ENCODE measurements around the gene SLC9A3. TPM values are rescaled to one million over a fixed set of nuclear protein-coding genes. Genes with fewer than 3 reads are reported as not detected.

Gene SLC9A3
- total RNA-seq, 1 donor: 1.8 TPM

DNA sequence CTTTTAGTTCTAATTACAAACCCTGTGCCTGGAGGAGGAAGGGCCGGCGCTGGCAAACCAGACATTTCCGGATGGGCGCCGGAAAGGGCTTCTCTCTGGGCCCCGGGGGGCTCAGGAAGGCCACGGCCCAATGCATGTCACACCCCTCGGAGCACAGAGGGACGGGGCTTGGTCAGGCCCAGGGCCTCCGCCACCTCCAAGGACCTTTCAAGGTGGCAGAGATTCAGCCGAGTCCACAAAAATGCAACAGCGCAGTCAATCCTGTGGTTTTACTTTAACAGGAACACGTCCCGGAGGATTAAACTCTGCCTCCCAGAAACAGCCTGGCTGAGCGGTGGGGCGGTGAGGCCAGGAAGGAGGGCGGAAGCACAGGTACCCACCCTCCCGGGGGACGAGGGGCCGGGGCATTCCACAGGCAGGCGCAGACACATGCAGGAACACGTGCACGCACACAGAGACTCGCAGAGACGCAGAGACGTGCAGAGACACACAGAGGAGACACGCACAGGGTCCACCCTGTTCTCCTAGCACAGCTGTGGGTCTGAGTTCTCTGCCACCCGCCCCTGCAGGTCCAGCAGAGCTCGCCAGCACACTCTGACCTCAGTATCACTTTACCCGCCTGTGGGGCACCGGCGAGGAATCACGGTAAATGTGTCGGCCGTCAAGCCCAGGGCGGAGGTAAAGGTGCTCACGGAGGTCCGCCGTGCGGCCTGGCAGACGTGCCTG is 23.0 kb downstream of the SLC9A3 start:
- TF ChIP-seq CTCF (IDR thresholded peaks at IDR 0.05; ENCODE audit: insufficient read depth, low read length): no peak
- DNase-seq (ENCODE audit: low read depth): no peak
- H3K4me3 ChIP-seq (ENCODE audit: low read depth, low read length): no peak overlapping the region

DNA sequence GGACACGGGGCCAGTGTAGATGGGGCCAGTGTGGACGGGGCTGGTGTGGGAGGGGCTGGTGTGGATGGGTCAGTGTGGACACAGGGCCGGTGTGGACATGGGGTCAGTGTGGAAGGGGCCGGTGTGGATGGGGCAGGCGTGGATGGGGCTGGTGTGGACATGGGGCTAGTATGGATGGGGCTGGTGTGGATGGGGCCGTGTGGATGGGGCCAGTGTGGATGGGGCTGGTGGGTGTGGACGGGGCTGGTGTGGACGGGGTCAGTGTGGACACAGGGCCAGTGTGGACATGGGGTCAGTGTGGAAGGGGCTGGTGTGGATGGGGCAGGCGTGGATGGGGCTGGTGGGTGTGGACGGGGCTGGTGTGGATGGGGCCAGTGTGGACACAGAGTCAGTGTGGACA is 23.8 kb downstream of the SLC9A3 start:
- no peak for TF ChIP-seq CTCF (IDR thresholded peaks at IDR 0.05; ENCODE audit: insufficient read depth, low read length)

DNA sequence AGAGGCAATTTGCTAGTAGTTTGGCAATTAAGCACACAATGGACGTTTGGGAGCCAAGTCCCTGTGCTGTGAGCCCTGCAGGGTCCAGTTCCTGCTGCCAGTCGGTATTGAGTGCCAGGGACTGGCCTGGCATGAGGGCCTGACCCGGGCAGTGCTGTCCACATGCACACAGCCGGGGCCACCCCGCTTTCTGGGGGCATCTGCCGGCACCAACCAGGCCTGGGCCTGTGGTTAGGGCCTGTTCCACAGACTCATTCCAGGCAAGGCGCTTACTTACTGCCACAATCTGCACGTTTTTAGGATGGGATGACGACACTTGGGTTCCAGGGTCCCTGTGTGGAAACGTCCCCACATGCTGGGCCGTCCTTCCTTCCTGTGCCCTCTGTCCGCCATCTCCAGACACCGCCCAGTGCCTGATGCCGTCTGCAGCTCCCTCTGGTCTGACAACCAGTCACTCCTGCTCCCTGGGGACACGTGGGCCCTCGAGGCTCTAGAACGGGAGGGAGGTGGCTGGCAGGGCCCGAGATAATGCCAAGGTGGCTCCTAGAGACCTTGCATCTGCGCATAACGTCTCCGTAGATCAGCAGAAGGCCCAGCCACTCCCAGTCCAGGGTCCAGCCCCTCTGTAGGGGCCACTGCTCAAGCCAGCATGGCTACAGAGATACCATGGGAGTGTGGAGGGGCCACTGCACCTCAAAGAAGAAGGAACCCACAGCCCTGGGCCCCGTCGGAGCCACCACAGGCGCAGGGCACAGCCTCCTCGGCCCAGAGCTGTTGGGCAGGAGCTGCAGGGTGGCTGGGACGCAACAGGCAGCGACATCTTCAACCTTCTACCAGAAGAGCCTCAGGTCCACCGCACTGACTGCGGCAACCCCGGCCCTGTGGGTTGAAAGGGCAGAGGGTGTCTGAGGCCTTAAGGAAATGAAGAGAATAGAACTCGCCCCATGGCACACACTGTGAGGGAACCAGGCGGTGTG is 24.7 kb downstream of the SLC9A3 start:
- no peak overlapping the region for H3K4me3 ChIP-seq (ENCODE audit: low read depth, low read length)
- TF ChIP-seq CTCF (IDR thresholded peaks at IDR 0.05; ENCODE audit: insufficient read depth, low read length): no peak
- no peak for DNase-seq (ENCODE audit: low read depth)

More for the DNA sequence above, 23.8 kb downstream of the SLC9A3 start:
- H3K4me3 ChIP-seq (ENCODE audit: low read depth, low read length): no peak overlapping the region
- no peak for DNase-seq (ENCODE audit: low read depth)

DNA sequence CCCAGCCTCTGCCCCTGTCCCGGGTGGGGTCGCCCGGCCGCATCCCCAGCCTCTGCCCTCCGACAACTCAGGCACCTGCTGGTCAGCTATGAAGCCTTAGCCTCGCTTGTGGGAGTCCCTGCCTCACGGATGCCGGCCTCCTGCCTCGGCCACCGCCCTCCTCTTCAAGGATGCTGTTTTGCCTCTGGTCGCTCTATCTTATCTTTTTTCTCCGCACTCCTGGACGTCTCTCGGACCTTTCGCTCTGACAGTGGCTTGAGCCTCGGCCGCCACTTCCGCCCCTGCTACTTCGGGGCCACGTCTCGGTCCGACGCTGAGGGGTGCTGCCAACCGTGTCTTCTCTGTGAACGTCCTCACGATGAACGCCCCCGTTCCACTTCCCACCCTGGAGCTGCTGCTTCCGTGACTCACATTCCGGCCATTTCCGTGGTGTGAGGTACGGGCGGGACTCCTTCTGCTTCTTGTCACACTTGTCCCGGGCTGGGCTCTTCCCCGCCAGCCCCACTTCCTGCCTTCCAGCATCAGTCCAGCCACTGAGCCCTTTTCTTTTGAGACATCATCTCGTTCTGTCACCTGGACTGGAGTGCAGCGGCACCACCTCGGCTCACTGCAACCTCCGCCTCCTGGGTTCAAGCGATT is 26.3 kb downstream of the SLC9A3 start:
- DNase-seq (ENCODE audit: low read depth): no peak
- no peak for TF ChIP-seq CTCF (IDR thresholded peaks at IDR 0.05; ENCODE audit: insufficient read depth, low read length)
- no peak overlapping the region for H3K4me3 ChIP-seq (ENCODE audit: low read depth, low read length)

DNA sequence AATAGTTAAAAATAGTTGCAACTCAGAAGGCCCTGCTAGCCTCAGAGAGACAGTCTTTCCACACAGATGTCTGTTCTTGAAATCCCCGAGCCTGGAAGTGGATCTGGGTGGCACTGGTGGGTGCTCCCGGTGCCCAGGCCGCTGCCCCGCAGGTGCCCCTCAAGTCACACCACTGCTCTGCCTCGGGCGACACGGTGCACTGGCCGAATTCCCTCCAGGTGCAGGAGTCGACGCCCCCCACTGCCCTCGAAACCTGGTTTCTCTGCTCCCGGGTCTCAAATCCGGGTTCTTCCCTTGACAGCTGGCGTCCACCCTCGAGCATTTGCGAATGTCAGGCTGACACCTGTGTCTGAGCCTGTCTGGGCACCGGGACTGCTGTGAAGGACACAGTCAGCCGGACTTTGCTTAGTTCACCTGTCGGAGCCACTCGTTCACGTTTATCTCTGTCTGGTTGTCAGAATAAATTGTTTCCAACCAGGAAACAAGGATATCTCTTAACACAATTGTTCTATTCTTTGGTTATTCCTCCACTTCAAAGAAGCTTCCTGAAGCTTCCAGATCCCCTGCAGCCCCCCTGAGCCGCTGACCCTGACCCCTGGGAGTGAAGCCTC is 27.1 kb downstream of the SLC9A3 start:
- TF ChIP-seq CTCF (IDR thresholded peaks at IDR 0.05; ENCODE audit: insufficient read depth, low read length): no peak
- no peak for DNase-seq (ENCODE audit: low read depth)

DNA sequence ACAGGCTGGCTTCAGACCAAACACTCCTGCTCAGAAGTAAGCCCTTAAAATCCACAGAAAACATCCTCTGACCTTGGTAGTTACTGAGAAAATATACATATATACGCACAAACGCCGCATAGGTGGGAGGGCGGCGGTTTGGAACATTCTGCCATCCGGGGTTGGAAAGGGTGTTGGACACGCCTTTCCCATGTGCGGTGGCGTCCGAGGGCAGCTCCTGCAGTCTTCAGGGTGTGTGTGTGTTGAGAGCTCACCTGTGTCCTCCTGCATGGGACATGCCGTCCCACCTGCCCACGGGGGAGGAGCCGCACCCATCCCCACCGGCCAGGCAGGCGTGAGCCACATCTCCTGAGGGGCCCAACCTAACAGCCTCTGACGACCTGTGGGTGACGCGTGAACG is 28.2 kb downstream of the SLC9A3 start:
- H3K4me3 ChIP-seq (ENCODE audit: low read depth, low read length): no peak overlapping the region
- no peak for TF ChIP-seq CTCF (IDR thresholded peaks at IDR 0.05; ENCODE audit: insufficient read depth, low read length)
- DNase-seq (ENCODE audit: low read depth): no peak

More for the DNA sequence above, 27.1 kb downstream of the SLC9A3 start:
- H3K4me3 ChIP-seq (ENCODE audit: low read depth, low read length): no peak overlapping the region
